ENCODE measurements around the gene DENND4C. TPM values are rescaled to one million over a fixed set of nuclear protein-coding genes. Genes with fewer than 3 reads are reported as not detected.

Gene DENND4C
- total RNA-seq, 2 experiments from 2014 or later, result 17.4 to 18.5 TPM

GRCh38 chr9:19221326-19221725, 9.2 kb upstream of the DENND4C start:
- CTCF ChIA-PET, result no interaction called here
- Mint-ChIP-seq H3K36me3 (ENCODE audit: low read depth) (no peaks in the 10 kb centered on the region), H3K4me3 (no peak overlapping the region), H3K27ac (no peak overlapping the region), H3K27me3 (no peaks in the 10 kb centered on the region), H3K9me3 (no peaks in the 10 kb centered on the region), H3K4me1 (ENCODE audit: low read depth) (no peaks in the 10 kb centered on the region)
- intact Hi-C loops (cut with micrococcal nuclease), result no loop called here
- DNase-seq (no peak), ATAC-seq (no peak)
- POLR2A ChIA-PET, result interaction anchor here (0.5 to 0.9 kb wide), 3 partner anchors 9 to 53 kb away, joined by 3 to 4 read pairs (median 3); partner anchors contain the start of gene DENND4C
- TF ChIP-seq CTCF (IDR thresholded peaks at IDR 0.05), result no peak

GRCh38 chr9:19223724-19224123, 6.8 kb upstream of the DENND4C start:
- H3K36me3 Mint-ChIP-seq (ENCODE audit: low read depth), result no peaks in the 10 kb centered on the region
- ChIA-PET CTCF (interaction anchor here (1.0 kb wide), 1 partner anchor 50 kb away, joined by 3 read pairs; no protein-coding TSS in a partner anchor), POLR2A (interaction anchor here (0.8 kb wide), 1 partner anchor 10 kb away, joined by 3 read pairs; no protein-coding TSS in a partner anchor)

GRCh38 chr9:19224563-19224962, 5.9 kb upstream of the DENND4C start:
- TF ChIP-seq CTCF (IDR thresholded peaks at IDR 0.05), result no peak
- H3K27me3 Mint-ChIP-seq, result no peaks in the 10 kb centered on the region
- ATAC-seq, result no peak
- ChIA-PET POLR2A (no interaction called here), CTCF (interaction anchor here (0.9 kb wide), 1 partner anchor 11 kb away, joined by 3 read pairs; no protein-coding TSS in a partner anchor)
- H3K9me3 Mint-ChIP-seq, result no peaks in the 10 kb centered on the region
- no peaks in the 10 kb centered on the region for H3K36me3 Mint-ChIP-seq (ENCODE audit: low read depth)
- intact Hi-C loops (cut with micrococcal nuclease), result no loop called here
- H3K4me3 Mint-ChIP-seq, result no peak overlapping the region
- no peak overlapping the region for H3K27ac Mint-ChIP-seq
- no peak for DNase-seq
- H3K4me1 Mint-ChIP-seq (ENCODE audit: low read depth), result peaks cover 6% of the 10 kb centered on the region

More at GRCh38 chr9:19223724-19224123, 6.8 kb upstream of the DENND4C start:
- no peaks in the 10 kb centered on the region for H3K4me1 Mint-ChIP-seq (ENCODE audit: low read depth)
- no peaks in the 10 kb centered on the region for H3K27me3 Mint-ChIP-seq
- intact Hi-C loops (cut with micrococcal nuclease), result no loop called here
- no peak overlapping the region for H3K27ac Mint-ChIP-seq
- H3K9me3 Mint-ChIP-seq, result no peaks in the 10 kb centered on the region
- DNase-seq, result no peak
- TF ChIP-seq CTCF (IDR thresholded peaks at IDR 0.05), result no peak
- no peak overlapping the region for H3K4me3 Mint-ChIP-seq
- ATAC-seq, result no peak

- H3K4me3 Mint-ChIP-seq, result no peak overlapping the region
These were observed 718 bp upstream of the DENND4C start for GRCh38 chr9:19229595-19230354.

More at GRCh38 chr9:19229595-19230354, 718 bp upstream of the DENND4C start:
- H3K27me3 Mint-ChIP-seq, result no peaks in the 10 kb centered on the region
- CTCF ChIA-PET, result interaction anchor here (1.0 to 1.6 kb wide), 6 partner anchors 17 to 227 kb away, joined by 3 to 4 read pairs (median 3); no protein-coding TSS in a partner anchor
- POLR2A ChIA-PET, result interaction anchor here (0.9 to 2.3 kb wide), 8 partner anchors 9 to 226 kb away, joined by 3 to 8 read pairs (median 4); partner anchors contain the start of gene RPS6
- intact Hi-C loops (cut with micrococcal nuclease), result loop anchor here (5.0 kb wide), 2 partner anchors 47 to 148 kb away; no protein-coding TSS in a partner anchor
- no peaks in the 10 kb centered on the region for H3K9me3 Mint-ChIP-seq
- peak; percentile 0 for TF ChIP-seq CTCF (IDR thresholded peaks at IDR 0.05)
- ATAC-seq (peak; percentile 67), DNase-seq (peak; percentile 76)
- peaks cover 17% of the 10 kb centered on the region for H3K4me1 Mint-ChIP-seq (ENCODE audit: low read depth)
- H3K27ac Mint-ChIP-seq, result peak overlapping the region; percentile 68
- H3K36me3 Mint-ChIP-seq (ENCODE audit: low read depth), result peaks cover 2% of the 10 kb centered on the region
